ENCODE data around the gene MAP7D3. TPM values are rescaled to one million over a fixed set of nuclear protein-coding genes. Genes with fewer than 3 reads are reported as not detected.
A peak's percentile ranks its signal among the peaks of the same experiment; 100 is the strongest.

The MAP7D3 gene
- total RNA-seq, 4 donors from 2014 or later, result 2.2 to 10.9 (median 5.2) TPM

DNA sequence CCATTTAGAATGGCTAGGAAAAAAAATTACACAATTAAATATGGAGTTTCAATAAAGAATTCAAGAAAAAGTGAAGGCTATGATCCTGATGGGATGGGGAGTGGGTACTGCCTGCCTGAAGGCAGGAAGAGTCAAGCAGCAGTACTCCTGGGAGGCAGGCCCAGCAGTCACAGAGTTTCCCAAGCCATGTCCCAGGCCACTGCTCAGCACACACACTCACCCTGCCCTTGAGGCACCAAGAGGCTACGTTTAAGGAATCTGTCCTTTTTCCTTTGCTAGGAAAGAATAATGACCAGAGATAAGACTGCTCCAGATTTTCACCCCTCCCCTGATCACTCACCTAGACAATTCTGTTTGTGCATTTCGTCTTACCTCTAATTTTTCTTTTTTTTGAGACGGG lies 30.2 kb downstream of the MAP7D3 start:
- 76% methylated on average over 3 of the region's 3 CpGs; no CpG with 5 or more reads in 1 of the 2 donors for WGBS, 2 donors (ENCODE audit: low coverage in 1 of 2)
- no peaks in the 10 kb centered on the region for H3K36me3 ChIP-seq
- H3K4me1 ChIP-seq, result no peaks in the 10 kb centered on the region
- H3K4me3 ChIP-seq, result no peak overlapping the region
- H3K9me3 ChIP-seq, result no peaks in the 10 kb centered on the region
- in situ Hi-C loops (cut with MboI; ENCODE audit: low pct_ligation_motif_present in 1 of 4, low pct_unique_long_range_greater_than_20kb in 1 of 4, low sequenced_read_pairs in 3 of 4) (loop anchor here in 1 of 4 donors (25.0 kb wide), 1 partner anchor 184 kb away; no protein-coding TSS in a partner anchor), intact Hi-C loops (cut with DNase I; ENCODE audit: low total_unique reads) (no loop called here)
- H3K27me3 ChIP-seq, result no peaks in the 10 kb centered on the region
- no peak overlapping the region for H3K27ac ChIP-seq
- no peak for DNase-seq
- TF ChIP-seq POLR2A (IDR thresholded peaks at IDR 0.05), result no peak
- no peak for TF ChIP-seq POLR2AphosphoS5 (IDR thresholded peaks at IDR 0.05)
- TF ChIP-seq, protein P1, sequence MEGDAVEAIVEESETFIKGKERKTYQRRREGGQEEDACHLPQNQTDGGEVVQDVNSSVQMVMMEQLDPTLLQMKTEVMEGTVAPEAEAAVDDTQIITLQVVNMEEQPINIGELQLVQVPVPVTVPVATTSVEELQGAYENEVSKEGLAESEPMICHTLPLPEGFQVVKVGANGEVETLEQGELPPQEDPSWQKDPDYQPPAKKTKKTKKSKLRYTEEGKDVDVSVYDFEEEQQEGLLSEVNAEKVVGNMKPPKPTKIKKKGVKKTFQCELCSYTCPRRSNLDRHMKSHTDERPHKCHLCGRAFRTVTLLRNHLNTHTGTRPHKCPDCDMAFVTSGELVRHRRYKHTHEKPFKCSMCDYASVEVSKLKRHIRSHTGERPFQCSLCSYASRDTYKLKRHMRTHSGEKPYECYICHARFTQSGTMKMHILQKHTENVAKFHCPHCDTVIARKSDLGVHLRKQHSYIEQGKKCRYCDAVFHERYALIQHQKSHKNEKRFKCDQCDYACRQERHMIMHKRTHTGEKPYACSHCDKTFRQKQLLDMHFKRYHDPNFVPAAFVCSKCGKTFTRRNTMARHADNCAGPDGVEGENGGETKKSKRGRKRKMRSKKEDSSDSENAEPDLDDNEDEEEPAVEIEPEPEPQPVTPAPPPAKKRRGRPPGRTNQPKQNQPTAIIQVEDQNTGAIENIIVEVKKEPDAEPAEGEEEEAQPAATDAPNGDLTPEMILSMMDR (IDR thresholded peaks at IDR 0.05), result no peak
- TF ChIP-seq EP300 (IDR thresholded peaks at IDR 0.05; ENCODE audit: low read depth), result no peak

DNA sequence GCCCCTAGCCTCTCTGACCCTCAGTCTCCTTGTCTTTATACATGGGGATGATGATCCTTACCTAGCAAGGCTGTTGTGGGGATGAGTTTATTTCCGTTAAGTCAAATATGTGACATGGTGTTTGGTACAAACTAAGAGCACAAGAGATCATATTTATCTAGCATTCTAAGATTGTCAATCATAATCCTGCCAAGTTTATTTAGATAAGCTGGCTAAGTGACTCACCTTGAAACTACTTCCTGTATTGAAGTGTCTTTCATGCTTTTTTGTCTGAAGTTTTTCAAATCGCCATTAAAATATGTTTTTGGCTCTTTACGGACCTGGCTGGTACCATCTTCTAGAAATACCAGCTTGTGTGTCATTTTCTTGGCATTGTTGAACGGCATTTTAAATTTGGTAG lies 30.7 kb downstream of the MAP7D3 start:
- Histone ChIP-seq H3K36me3 (no peaks in the 10 kb centered on the region), H3K27me3 (no peaks in the 10 kb centered on the region), H3K9me3 (no peaks in the 10 kb centered on the region), H3K4me3 (no peak overlapping the region), H3K4me1 (no peaks in the 10 kb centered on the region), H3K27ac (no peak overlapping the region)
- in situ Hi-C loops (cut with MboI; ENCODE audit: low pct_ligation_motif_present in 1 of 4, low pct_unique_long_range_greater_than_20kb in 1 of 4, low sequenced_read_pairs in 3 of 4) (loop anchor here in 1 of 4 donors (25.0 kb wide), 1 partner anchor 183 kb away; no protein-coding TSS in a partner anchor), intact Hi-C loops (cut with DNase I; ENCODE audit: low total_unique reads) (no loop called here)
- TF ChIP-seq, protein P1 (IDR thresholded peaks at IDR 0.05), result no peak
- TF ChIP-seq EP300 (IDR thresholded peaks at IDR 0.05; ENCODE audit: low read depth) (no peak), POLR2A (IDR thresholded peaks at IDR 0.05) (no peak)
- 69 to 73% methylated on average over 3 to 4 of the region's 4 CpGs for WGBS, 2 donors (ENCODE audit: low coverage in 1 of 2)
- no peak for DNase-seq

DNA sequence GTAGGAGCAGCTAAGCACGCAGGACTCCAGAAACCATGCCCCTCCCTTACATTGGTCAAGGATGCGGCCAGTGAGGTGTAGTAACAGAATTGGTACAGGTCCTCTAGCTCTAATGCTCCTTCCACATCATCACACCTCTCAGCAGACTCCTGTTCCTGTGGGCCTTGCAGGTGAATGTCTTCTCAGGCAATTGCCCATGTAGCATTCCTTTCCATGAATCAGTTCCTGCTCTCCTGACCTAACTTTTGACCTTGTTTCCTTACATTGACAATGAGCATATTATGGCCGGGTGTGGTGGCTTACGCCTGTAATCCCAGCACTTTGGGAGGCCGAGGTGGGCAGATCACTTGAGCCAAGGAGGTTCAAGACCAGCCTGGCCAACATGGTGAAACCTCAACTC lies 31.3 kb downstream of the MAP7D3 start:
- Histone ChIP-seq H3K9me3 (no peaks in the 10 kb centered on the region), H3K27me3 (no peaks in the 10 kb centered on the region), H3K4me3 (no peak overlapping the region), H3K27ac (no peak overlapping the region), H3K4me1 (no peaks in the 10 kb centered on the region), H3K36me3 (no peaks in the 10 kb centered on the region)
- TF ChIP-seq, protein P1 (IDR thresholded peaks at IDR 0.05), result no peak
- TF ChIP-seq POLR2AphosphoS5 (IDR thresholded peaks at IDR 0.05) (no peak), POLR2A (IDR thresholded peaks at IDR 0.05) (no peak), EP300 (IDR thresholded peaks at IDR 0.05; ENCODE audit: low read depth) (no peak)
- no peak for DNase-seq
- in situ Hi-C loops (cut with MboI; ENCODE audit: low pct_ligation_motif_present in 1 of 4, low pct_unique_long_range_greater_than_20kb in 1 of 4, low sequenced_read_pairs in 3 of 4) (loop anchor here in 2 of 4 donors (10.0 to 25.0 kb wide), 2 partner anchors 183 to 195 kb away; no protein-coding TSS in a partner anchor), intact Hi-C loops (cut with DNase I; ENCODE audit: low total_unique reads) (no loop called here)
- 50 to 91% methylated on average over 1 to 5 of the region's 5 CpGs for WGBS, 2 donors (ENCODE audit: low coverage in 1 of 2)

DNA sequence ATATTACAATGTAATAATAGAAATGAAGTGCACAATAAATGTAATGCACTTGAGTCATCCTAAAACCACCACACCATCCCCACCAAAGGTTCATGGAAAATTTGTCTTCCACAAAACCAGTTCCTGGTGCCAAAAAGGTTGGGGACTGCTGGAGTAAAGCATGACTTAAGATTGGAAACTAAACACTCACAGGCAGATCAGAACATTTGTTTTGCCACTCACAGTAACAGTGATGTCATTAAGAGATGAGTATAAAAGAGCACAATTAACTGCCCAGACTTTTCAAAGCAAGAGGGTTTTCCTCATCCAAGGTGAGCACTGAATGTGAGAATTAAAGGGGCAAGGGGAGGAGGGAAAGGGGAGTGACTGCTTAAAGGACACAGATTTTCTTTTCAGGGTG lies 35.6 kb downstream of the MAP7D3 start:
- no peaks in the 10 kb centered on the region for H3K9me3 ChIP-seq
- in situ Hi-C loops (cut with MboI; ENCODE audit: low pct_ligation_motif_present in 1 of 4, low pct_unique_long_range_greater_than_20kb in 1 of 4, low sequenced_read_pairs in 3 of 4) (loop anchor here in 2 of 4 donors (10.0 to 25.0 kb wide), 2 partner anchors 178 to 191 kb away; no protein-coding TSS in a partner anchor), intact Hi-C loops (cut with DNase I; ENCODE audit: low total_unique reads) (no loop called here)
- DNase-seq, result no peak
- H3K27ac ChIP-seq, result peak overlapping the region in 2 of 4 donors; percentile 77 to 81
- no peaks in the 10 kb centered on the region for H3K4me1 ChIP-seq
- H3K36me3 ChIP-seq, result no peaks in the 10 kb centered on the region
- TF ChIP-seq POLR2A (IDR thresholded peaks at IDR 0.05) (no peak), POLR2AphosphoS5 (IDR thresholded peaks at IDR 0.05) (no peak), EP300 (IDR thresholded peaks at IDR 0.05; ENCODE audit: low read depth) (no peak)
- TF ChIP-seq, protein P1 (IDR thresholded peaks at IDR 0.05), result no peak
- no peak overlapping the region for H3K4me3 ChIP-seq
- H3K27me3 ChIP-seq, result no peaks in the 10 kb centered on the region

All from transverse colon (tissue), 4 donors.